Loucy (cell line): ENCODE data around the gene ASB9.

Experiments used
- EZH2phosphoT487 ChIP-seq: fragments of 200-600 bp; IDR thresholded peaks from 2 replicates; pipeline ENCODE4 v1.6.1; 2018; ENCODE audit warnings: antibody characterized with exemption, mild to moderate bottlenecking, moderate library complexity, borderline replicate concordance
- TF ChIP-seq, protein P1 (sequence below): fragments of 200-600 bp; sonication (generic); conservative IDR thresholded peaks from 2 replicates; pipeline ENCODE4 v1.5.1; 2014; ENCODE audit warnings: mild to moderate bottlenecking, antibody characterized with exemption, low read length

DNA sequence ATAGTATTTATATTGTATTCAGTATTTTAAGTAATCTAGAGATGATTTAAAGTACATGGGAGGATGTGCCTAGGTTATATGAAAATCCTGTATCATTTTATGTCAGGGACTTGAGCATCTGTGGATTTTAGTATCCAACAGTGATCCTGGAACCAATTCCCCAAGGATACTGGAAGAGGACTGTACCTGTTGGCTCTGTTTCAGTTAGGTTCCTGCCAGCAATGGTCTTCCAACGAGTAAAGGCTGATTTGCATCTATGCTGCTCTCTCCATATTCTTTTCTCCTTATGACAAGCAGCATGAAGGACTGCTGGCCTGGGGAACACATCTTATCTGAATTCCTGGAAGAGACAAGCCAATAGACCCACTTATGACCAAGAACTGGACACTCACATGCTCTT is 34.9 kb downstream of the ASB9 start:
- TF ChIP-seq, protein P1, sequence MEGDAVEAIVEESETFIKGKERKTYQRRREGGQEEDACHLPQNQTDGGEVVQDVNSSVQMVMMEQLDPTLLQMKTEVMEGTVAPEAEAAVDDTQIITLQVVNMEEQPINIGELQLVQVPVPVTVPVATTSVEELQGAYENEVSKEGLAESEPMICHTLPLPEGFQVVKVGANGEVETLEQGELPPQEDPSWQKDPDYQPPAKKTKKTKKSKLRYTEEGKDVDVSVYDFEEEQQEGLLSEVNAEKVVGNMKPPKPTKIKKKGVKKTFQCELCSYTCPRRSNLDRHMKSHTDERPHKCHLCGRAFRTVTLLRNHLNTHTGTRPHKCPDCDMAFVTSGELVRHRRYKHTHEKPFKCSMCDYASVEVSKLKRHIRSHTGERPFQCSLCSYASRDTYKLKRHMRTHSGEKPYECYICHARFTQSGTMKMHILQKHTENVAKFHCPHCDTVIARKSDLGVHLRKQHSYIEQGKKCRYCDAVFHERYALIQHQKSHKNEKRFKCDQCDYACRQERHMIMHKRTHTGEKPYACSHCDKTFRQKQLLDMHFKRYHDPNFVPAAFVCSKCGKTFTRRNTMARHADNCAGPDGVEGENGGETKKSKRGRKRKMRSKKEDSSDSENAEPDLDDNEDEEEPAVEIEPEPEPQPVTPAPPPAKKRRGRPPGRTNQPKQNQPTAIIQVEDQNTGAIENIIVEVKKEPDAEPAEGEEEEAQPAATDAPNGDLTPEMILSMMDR = no peak
- TF ChIP-seq EZH2phosphoT487 = no peak
